H1 (cell line): ENCODE data around the gene TOMM5. TPM values are rescaled to one million over a fixed set of nuclear protein-coding genes. Genes with fewer than 3 reads are reported as not detected.

ENCODE experiments used
- CTCF ChIA-PET: fragments of 300-600 bp; sonication (Branson Sonifier 250); formaldehyde crosslinking; loops from one replicate; lab custom pipeline; 2021; ENCODE audit not compliant: partially characterized antibody; lab: Charles Lee
- POLR2A ChIA-PET: fragments of 300-600 bp; sonication (Branson Sonifier 250); formaldehyde crosslinking; loops from one replicate; lab custom pipeline; 2021; ENCODE audit warnings: inconsistent platforms; ENCODE audit not compliant: partially characterized antibody; lab: Charles Lee
- DNase-seq, 2 experiments: peaks; one replicate each; pipeline versions ENCODE4 v3.0.0 to v3.0.0-alpha.2; 2010 to 2022; ENCODE audit warnings: low spot score in 2 of 2, low read depth in 1 of 2, mixed read lengths in 1 of 2
- FAIRE-seq: peaks from 2 replicates; lab custom pipeline; 2011; peaks lifted over from hg19 to GRCh38; lab: Jason Lieb, UNC
- H2AFZ ChIP-seq: 2 replicates; pipeline ENCODE4 v1.8.1; 2012; ENCODE audit warnings: low read length, inconsistent platforms
- H2AK5ac ChIP-seq: 2 replicates; pipeline ENCODE4 v1.6.1; 2013; ENCODE audit warnings: low read depth, low read length
- H2BK120ac ChIP-seq: replicated peaks from 2 replicates; pipeline ENCODE3; 2013; ENCODE audit warnings: low read depth, low read length, inconsistent platforms
- H2BK12ac ChIP-seq: 2 replicates; pipeline ENCODE4 v1.6.1; 2013; ENCODE audit warnings: low read depth, low read length
- H2BK15ac ChIP-seq: 2 replicates; pipeline ENCODE4 v1.6.1; 2013; ENCODE audit warnings: low read length
- H2BK20ac ChIP-seq: 2 replicates; pipeline ENCODE4 v1.6.1; 2013; ENCODE audit warnings: low read length
- H2BK5ac ChIP-seq: 2 replicates; pipeline ENCODE4 v1.6.1; 2013; ENCODE audit warnings: low read depth, low read length
- H3K14ac ChIP-seq: 2 replicates; pipeline ENCODE4 v1.6.1; 2013; ENCODE audit warnings: inconsistent platforms; ENCODE audit not compliant: insufficient read length
- H3K18ac ChIP-seq: 2 replicates; pipeline ENCODE4 v1.6.1; 2013; ENCODE audit warnings: low read length; ENCODE audit errors: extremely low read depth
- H3K23ac ChIP-seq: 2 replicates; pipeline ENCODE4 v1.6.1; 2013; ENCODE audit warnings: inconsistent platforms; ENCODE audit not compliant: insufficient read length
- H3K23me2 ChIP-seq: 2 replicates; pipeline ENCODE4 v1.6.1; 2013; ENCODE audit warnings: low read depth, low read length
- H3K27ac ChIP-seq: 2 replicates; pipeline ENCODE4 v1.6.1; 2011; ENCODE audit warnings: low read depth, low read length, inconsistent platforms
- H3K27me3 ChIP-seq, 4 experiments: replicated peaks in 1 of 4; 1 replicate in 1 of 4; 2 replicates in 3 of 4; pipeline versions ENCODE4 v1.6.1 to v1.8.1; 2011 to 2013; ENCODE audit warnings: low read length in 3 of 4, mild to moderate bottlenecking in 3 of 4, inconsistent platforms in 2 of 4, mixed read lengths in 2 of 4, moderate library complexity in 1 of 4; ENCODE audit not compliant: control insufficient read depth in 3 of 4, insufficient read depth in 3 of 4; ENCODE audit errors: extremely low read depth in 1 of 4
- H3K36me3 ChIP-seq, 4 experiments: 2 replicates each; pipeline versions ENCODE4 v1.6.1 to v1.8.1; 2011 to 2013; ENCODE audit warnings: mild to moderate bottlenecking in 4 of 4, low read length in 3 of 4, moderate library complexity in 2 of 4, control low read depth in 1 of 4, inconsistent platforms in 1 of 4; ENCODE audit not compliant: insufficient read depth in 4 of 4, control insufficient read depth in 2 of 4
- H3K4ac ChIP-seq: replicated peaks from 2 replicates; pipeline ENCODE3; 2013; ENCODE audit warnings: low read length, low read depth, mixed read lengths, inconsistent platforms; ENCODE audit not compliant: insufficient read length
- H3K4me1 ChIP-seq, 4 experiments: replicated peaks in 1 of 4; 1 replicate in 1 of 4; 2 replicates in 3 of 4; pipeline versions ENCODE4 v1.6.1 to v1.8.1; 2011 to 2013; ENCODE audit warnings: low read length in 3 of 4, inconsistent platforms in 2 of 4, mixed read lengths in 1 of 4; ENCODE audit not compliant: insufficient read depth in 4 of 4, control insufficient read depth in 3 of 4
- H3K4me2 ChIP-seq, 2 experiments: 2 replicates each; pipeline versions ENCODE4 v1.6.1 to v1.8.1; 2011 to 2013; ENCODE audit warnings: low read depth in 2 of 2, low read length in 2 of 2, control low read depth in 1 of 2, inconsistent platforms in 1 of 2, mild to moderate bottlenecking in 1 of 2; ENCODE audit not compliant: insufficient read depth in 1 of 2
- H3K4me3 ChIP-seq, 4 experiments: fragments of 200-600, 300-600 bp in 1 of 4; sonication (generic), shearing (Covaris generic), sonication (Bioruptor Twin) in 1 of 4; 2 replicates each; pipeline versions ENCODE4 v1.5.1 to v1.8.1; 2011 to 2016; ENCODE audit warnings: low read length in 4 of 4, low read depth in 3 of 4, control low read depth in 2 of 4, inconsistent platforms in 2 of 4, mild to moderate bottlenecking in 2 of 4, mixed read lengths in 1 of 4, moderate library complexity in 1 of 4; ENCODE audit not compliant: insufficient read depth in 2 of 4; ENCODE audit errors: extremely low read depth in 1 of 4
- H3K56ac ChIP-seq: replicated peaks from 2 replicates; pipeline ENCODE3; 2013; ENCODE audit warnings: low read depth, mild to moderate bottlenecking, mixed read lengths, low read length, inconsistent platforms; ENCODE audit not compliant: insufficient read length
- H3K79me1 ChIP-seq: 2 replicates; pipeline ENCODE4 v1.6.1; 2013; ENCODE audit warnings: low read depth, low read length, control low read depth
- H3K79me2 ChIP-seq, 2 experiments: 2 replicates each; pipeline versions ENCODE4 v1.6.1 to v1.8.1; 2012 to 2013; ENCODE audit warnings: low read length in 2 of 2, mild to moderate bottlenecking in 2 of 2, inconsistent platforms in 1 of 2; ENCODE audit not compliant: insufficient read depth in 2 of 2, control insufficient read depth in 1 of 2
- H3K9ac ChIP-seq, 4 experiments: replicated peaks in 1 of 4; 1 replicate in 1 of 4; 2 replicates in 3 of 4; pipeline versions ENCODE4 v1.6.1 to v1.8.1; 2011 to 2013; ENCODE audit warnings: low read depth in 3 of 4, low read length in 3 of 4, control low read depth in 2 of 4, mild to moderate bottlenecking in 2 of 4, moderate library complexity in 2 of 4, inconsistent platforms in 1 of 4; ENCODE audit errors: extremely low read depth in 1 of 4
- H3K9me3 ChIP-seq, 2 experiments: 2 replicates each; pipeline versions ENCODE4 v1.6.1 to v1.8.1; 2012 to 2013; ENCODE audit warnings: mild to moderate bottlenecking in 2 of 2, moderate library complexity in 2 of 2, control low read depth in 1 of 2, inconsistent platforms in 1 of 2, low read depth in 1 of 2, low read length in 1 of 2, mixed read lengths in 1 of 2; ENCODE audit not compliant: insufficient read depth in 2 of 2
- H4K20me1 ChIP-seq, 2 experiments: replicated peaks in 1 of 2; 2 replicates each; pipeline versions ENCODE3 to v1.8.1; 2011 to 2013; ENCODE audit warnings: inconsistent platforms in 2 of 2, low read length in 2 of 2, mild to moderate bottlenecking in 1 of 2; ENCODE audit not compliant: insufficient read depth in 2 of 2, control insufficient read depth in 1 of 2
- H4K5ac ChIP-seq: 2 replicates; pipeline ENCODE4 v1.6.1; 2013; ENCODE audit warnings: low read length, low read depth, mixed read lengths, inconsistent platforms; ENCODE audit not compliant: insufficient read length
- H4K8ac ChIP-seq: 2 replicates; pipeline ENCODE4 v1.8.0; 2013; ENCODE audit warnings: mild to moderate bottlenecking, moderate library complexity, low read length, inconsistent platforms; ENCODE audit not compliant: insufficient read depth; ENCODE audit errors: extremely low read depth
- H4K91ac ChIP-seq: replicated peaks from 2 replicates; pipeline ENCODE3; 2013; ENCODE audit warnings: low read length, mixed read lengths, inconsistent platforms; ENCODE audit not compliant: insufficient read length
- BCL11A ChIP-seq, 2 experiments: IDR thresholded peaks; one replicate each; pipeline ENCODE4 v1.6.1; 2011; ENCODE audit warnings: low read depth in 2 of 2, low read length in 2 of 2, mild to moderate bottlenecking in 2 of 2
- WGBS, 2 experiments: shearing (Covaris generic) in 1 of 2; methylation state at CpG; one replicate each; pipeline versions ENCODE4 v1.1.6 to v1.1.7; 2013 to 2015; ENCODE audit warnings: low lambda C conversion rate in 2 of 2, mixed read lengths in 2 of 2, inconsistent platforms in 1 of 2, low coverage in 1 of 2, missing lambda C conversion rate in 1 of 2; ENCODE audit not compliant: insufficient replicate concordance in 2 of 2, insufficient coverage in 1 of 2, insufficient read length in 1 of 2; ENCODE audit errors: extremely low coverage in 1 of 2, missing lambda C conversion rate in 1 of 2; 5-methylcytosine and 5-hydroxymethylcytosine counted together
- polyA plus RNA-seq, 7 experiments: library from polyadenylated mRNA; depleted of rRNA in 3 of 7; stranded (reverse) in 5 of 7; unstranded in 2 of 7; fragments of >200 nt in 5 of 7; fragments of 200-250 nt in 2 of 7; gene quantifications; 1 replicate in 5 of 7; 2 replicates in 1 of 7; 4 replicates in 1 of 7; pipeline versions ENCODE4 v1.2.1 to v1.2.3, GENCODE V29; 2011 to 2013; ENCODE audit warnings: missing spikeins in 2 of 7, mixed read lengths in 2 of 7
- total RNA-seq: library from RNA; stranded (reverse); fragmentation: NEBNext Ultra II Directional; extraction: Animal tissue kit (Norgen Biotek cat#: 25700); gene quantifications from 2 replicates; pipeline ENCODE4 v1.2.1, GENCODE V29; 2021

TOMM5 gene
- total and polyA plus RNA-seq, 2 of the 8 experiments (the other 6 are each of a cell fraction or from before 2014, with no cell fraction given) = 171 to 174 TPM

DNA sequence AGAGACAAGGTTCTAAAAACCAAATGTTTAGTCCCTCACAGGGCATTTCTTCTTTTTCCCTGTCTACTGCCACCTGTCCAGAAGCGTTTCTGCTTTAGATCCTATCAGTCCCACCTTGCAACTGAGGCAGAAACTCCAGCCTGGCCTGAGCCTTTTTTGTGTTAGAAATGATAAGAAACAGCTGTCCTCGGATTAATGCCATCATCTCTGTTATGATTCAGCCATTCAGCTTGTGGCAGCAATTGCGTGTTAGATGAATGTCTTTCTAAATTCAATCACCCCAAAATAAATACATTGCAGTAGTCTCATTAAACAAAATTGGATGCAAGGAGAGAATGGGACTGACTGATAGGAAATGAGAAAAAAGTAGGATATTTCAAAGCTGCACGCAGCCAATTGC is 30.1 kb upstream of the TOMM5 start:
- Histone ChIP-seq H3K79me2 (no peaks in the 10 kb centered on the region), H3K4ac (no peak overlapping the region), H3K18ac (no peak overlapping the region), H3K9me3 (no peaks in the 10 kb centered on the region), H3K36me3 (no peaks in the 10 kb centered on the region), H3K27me3 (no peaks in the 10 kb centered on the region), H4K91ac (no peak overlapping the region), H3K27ac (no peak overlapping the region), H4K20me1 (no peaks in the 10 kb centered on the region), H3K79me1 (no peaks in the 10 kb centered on the region), H3K14ac (no peak overlapping the region), H3K56ac (no peak overlapping the region), H3K4me1 (peaks cover 0 to 3% (median 2%) of the 10 kb centered on the region in 4 experiments; a peak in 4 of 7 replicates), H4K5ac (no peak overlapping the region), H3K9ac (no peak overlapping the region), H3K23me2 (no peaks in the 10 kb centered on the region), H3K4me3 (no peak overlapping the region), H3K23ac (no peak overlapping the region), H3K4me2 (no peak overlapping the region), H2BK12ac (no peak overlapping the region), H2BK15ac (no peak overlapping the region), H2BK120ac (no peak overlapping the region), H2AK5ac (no peak overlapping the region), H2BK5ac (no peak overlapping the region), H2AFZ (no peak overlapping the region), H2BK20ac (no peak overlapping the region), H4K8ac (no peak overlapping the region)
- CTCF ChIA-PET = no interaction called here
- POLR2A ChIA-PET = interaction anchor here (1.6 kb wide), 1 partner anchor 33 kb away, joined by 4 read pairs; no protein-coding TSS in a partner anchor
- TF ChIP-seq BCL11A (IDR thresholded peaks at IDR 0.05; ENCODE audit: low read depth in 2 of 2, low read length in 2 of 2) = no peak
- DNase-seq = no peak
- WGBS, 2 experiments = 84% methylated on average over 4 of the region's 4 CpGs; no CpG with 5 or more reads in 1 of the 2 experiments
- no peak for FAIRE-seq
